ENCODE results near the gene CENPC. TPM values are rescaled to one million over a fixed set of nuclear protein-coding genes. Genes with fewer than 3 reads are reported as not detected.

The CENPC gene
- total and polyA plus RNA-seq, 2 of the 4 experiments (the other 2 are of a cell fraction), result 4.2 to 6.6 TPM

GRCh38 chr4:67512501-67512900, 32.8 kb downstream of the CENPC start:
- H3K4me2 ChIP-seq (ENCODE audit: low read depth, low read length), result no peak overlapping the region
- no peak overlapping the region for H3K14ac ChIP-seq (replicated peaks; ENCODE audit: low read depth, low read length)
- H3K9me3 ChIP-seq (ENCODE audit: control insufficient read depth, insufficient read depth, low read length), result no peaks in the 10 kb centered on the region
- no peaks in the 10 kb centered on the region for H3K27me3 ChIP-seq (ENCODE audit: control insufficient read depth, insufficient read depth, low read length)
- no peak overlapping the region for H2AFZ ChIP-seq (replicated peaks; ENCODE audit: low read length, poor library complexity)
- no peak for ATAC-seq (ENCODE audit: low read depth)
- H4K20me1 ChIP-seq (ENCODE audit: insufficient read depth, low read length), result no peaks in the 10 kb centered on the region
- H2BK5ac ChIP-seq (ENCODE audit: low read depth, low read length, poor library complexity, severe bottlenecking), result no peak overlapping the region
- ChIA-PET CTCF (interaction anchor here (1.0 kb wide), 1 partner anchor 11 kb away, joined by 3 read pairs; no protein-coding TSS in a partner anchor), POLR2A (ENCODE audit: unreplicated experiment) (no interaction called here)
- in situ Hi-C loops (cut with MboI; ENCODE audit: low sequenced_read_pairs), result no loop called here
- no peak overlapping the region for H4K5ac ChIP-seq (ENCODE audit: low read depth, low read length)
- no peak overlapping the region for H3K18ac ChIP-seq (ENCODE audit: low read depth, low read length)
- H3K9ac ChIP-seq (ENCODE audit: low read depth, low read length), result no peak overlapping the region
- intact Hi-C loops (cut with micrococcal nuclease), result no loop called here
- H3K9me1 ChIP-seq (ENCODE audit: insufficient read depth, low read length), result no peaks in the 10 kb centered on the region
- no peak overlapping the region for H3K4ac ChIP-seq (ENCODE audit: low read depth, low read length)
- peaks cover 10% of the 10 kb centered on the region for H3K36me3 ChIP-seq (ENCODE audit: control insufficient read depth, insufficient read depth, low read length)
- H2AK5ac ChIP-seq (ENCODE audit: low read depth, low read length), result no peak overlapping the region
- dilution Hi-C loops (cut with HindIII; ENCODE audit: low sequenced_read_pairs, unreplicated experiment), result no loop called here
- no peak overlapping the region for H4K8ac ChIP-seq (ENCODE audit: low read depth in 2 of 2, low read length in 2 of 2)
- 100% methylated on average over 1 of the region's 3 CpGs; no CpG with 5 or more reads in 1 of the 2 experiments for WGBS, 2 experiments (ENCODE audit: extremely low coverage in 2 of 2, insufficient read length in 1 of 2)
- no peak overlapping the region for H2BK120ac ChIP-seq (ENCODE audit: low read depth, low read length)
- H3K56ac ChIP-seq (ENCODE audit: extremely low read depth, insufficient read depth, low read length), result no peak overlapping the region
- no peak overlapping the region for H3K27ac ChIP-seq (ENCODE audit: insufficient read depth, low read length)
- no peak overlapping the region for H2BK15ac ChIP-seq (ENCODE audit: low read depth, low read length)
- H3K4me3 ChIP-seq (ENCODE audit: insufficient read depth, low read depth, low read length), result no peak overlapping the region
- peaks cover 0 to 5% of the 10 kb centered on the region in 2 experiments; a peak in 1 of 4 replicates for H3K79me1 ChIP-seq (ENCODE audit: low read depth in 1 of 2, low read length in 2 of 2)
- H2AK9ac ChIP-seq (replicated peaks; ENCODE audit: low read depth, low read length, poor library complexity), result no peak overlapping the region
- no TSS peak for BruUV-seq (replicated peaks)
- H3K23ac ChIP-seq (ENCODE audit: low read depth, low read length), result no peak overlapping the region
- no peak overlapping the region for H2BK20ac ChIP-seq (ENCODE audit: low read depth, low read length)
- H3K4me1 ChIP-seq (ENCODE audit: control insufficient read depth, insufficient read depth, low read length), result no peaks in the 10 kb centered on the region
- TF ChIP-seq, protein P1, sequence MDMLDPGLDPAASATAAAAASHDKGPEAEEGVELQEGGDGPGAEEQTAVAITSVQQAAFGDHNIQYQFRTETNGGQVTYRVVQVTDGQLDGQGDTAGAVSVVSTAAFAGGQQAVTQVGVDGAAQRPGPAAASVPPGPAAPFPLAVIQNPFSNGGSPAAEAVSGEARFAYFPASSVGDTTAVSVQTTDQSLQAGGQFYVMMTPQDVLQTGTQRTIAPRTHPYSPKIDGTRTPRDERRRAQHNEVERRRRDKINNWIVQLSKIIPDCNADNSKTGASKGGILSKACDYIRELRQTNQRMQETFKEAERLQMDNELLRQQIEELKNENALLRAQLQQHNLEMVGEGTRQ (IDR thresholded peaks at IDR 0.05; ENCODE audit: low read depth, low read length), result no peak
- TF ChIP-seq RAD21 (IDR thresholded peaks at IDR 0.05; ENCODE audit: low read length) (no peak), MAFK (IDR thresholded peaks at IDR 0.05; ENCODE audit: low read depth, low read length) (no peak)
- no peak overlapping the region for H4K91ac ChIP-seq (ENCODE audit: insufficient read depth, low read depth, low read length)
- DNase-seq, result no peak
